B cell (primary cell): ENCODE measurements around the gene NAA80. TPM values are rescaled to one million over a fixed set of nuclear protein-coding genes. Genes with fewer than 3 reads are reported as not detected.

ENCODE experiments used
- ATAC-seq: fragments of 200-7000 bp; cut with Tn5 transposase; one replicate; pipeline ENCODE4 v1.10.0; 2021; ENCODE audit warnings: low read depth, mild to moderate bottlenecking, moderate number of reproducible peaks, moderate library complexity
- CTCF ChIA-PET: fragments of 350-600 bp; sonication (Branson Sonifier 250); formaldehyde crosslinking; loops from one replicate; lab custom pipeline; 2021; ENCODE audit warnings: antibody characterized with exemption, inconsistent platforms; lab: Charles Lee
- POLR2A ChIA-PET: fragments of 350-600 bp; sonication (Branson Sonifier 250); formaldehyde crosslinking; loops from one replicate; lab custom pipeline; 2021; ENCODE audit warnings: antibody characterized with exemption; lab: Charles Lee
- DNase-seq: peaks from one replicate; pipeline ENCODE4 v3.0.0; 2013
- H2AFZ ChIP-seq: 2 replicates; pipeline ENCODE4 v1.6.1; 2012; ENCODE audit warnings: mild to moderate bottlenecking, low read depth, low read length; ENCODE audit not compliant: insufficient read depth, poor library complexity, severe bottlenecking
- H3K27ac ChIP-seq, 2 donors: 1 replicate in 1 of 2; 2 replicates in 1 of 2; pipeline ENCODE4 v1.5.1; 2012 to 2013; ENCODE audit warnings: low read length in 2 of 2, mild to moderate bottlenecking in 2 of 2, moderate library complexity in 1 of 2
- H3K27me3 ChIP-seq, 4 experiments: fragments of 200-600 bp in 1 of 4; sonication (generic) in 1 of 4; replicated peaks in 1 of 4; 1 replicate in 2 of 4; 2 replicates in 2 of 4; pipeline versions ENCODE4 v1.6.1 to v1.7.0; 2013 to 2016; ENCODE audit warnings: low read length in 3 of 4, mild to moderate bottlenecking in 2 of 4, mixed read lengths in 1 of 4, moderate library complexity in 1 of 4; ENCODE audit not compliant: insufficient read depth in 4 of 4, control insufficient read depth in 3 of 4; ENCODE audit errors: control extremely low read depth in 1 of 4
- H3K36me3 ChIP-seq, 2 experiments: replicated peaks in 1 of 2; 1 replicate in 1 of 2; 2 replicates in 1 of 2; pipeline versions ENCODE4 v1.6.1 to v1.7.1; 2013; ENCODE audit warnings: low read length in 1 of 2; ENCODE audit not compliant: insufficient read depth in 2 of 2, control insufficient read depth in 1 of 2; ENCODE audit errors: control extremely low read depth in 1 of 2, extremely low read depth in 1 of 2
- H3K4me1 ChIP-seq, 2 donors: fragments of 200-600 bp in 1 of 2; sonication (generic) in 1 of 2; 1 replicate in 1 of 2; 2 replicates in 1 of 2; pipeline versions ENCODE4 v1.5.1 to v1.6.1; 2013 to 2017; ENCODE audit warnings: low read length in 2 of 2; ENCODE audit not compliant: control insufficient read depth in 2 of 2, insufficient read depth in 2 of 2
- H3K4me2 ChIP-seq: replicated peaks from 2 replicates; pipeline ENCODE3; 2012; ENCODE audit warnings: mild to moderate bottlenecking, low read depth, low read length; ENCODE audit not compliant: poor library complexity, severe bottlenecking
- H3K4me3 ChIP-seq, 5 experiments: fragments of 200-600 bp in 1 of 5; sonication (generic) in 1 of 5; 1 replicate in 3 of 5; 2 replicates in 2 of 5; pipeline versions ENCODE4 v1.5.1 to v1.7.0; 2011 to 2016; ENCODE audit warnings: low read length in 4 of 5, mild to moderate bottlenecking in 4 of 5, low read depth in 2 of 5, control low read depth in 1 of 5, moderate library complexity in 1 of 5; ENCODE audit not compliant: insufficient read depth in 1 of 5; ENCODE audit errors: control extremely low read depth in 1 of 5, extremely low read depth in 1 of 5
- H3K79me2 ChIP-seq: fragments of 200-600 bp; sonication (generic); one replicate; pipeline ENCODE4 v1.6.0; 2016; ENCODE audit warnings: low read length; ENCODE audit not compliant: control insufficient read depth, insufficient read depth
- H3K9ac ChIP-seq: fragments of 200-600 bp; sonication (generic); 2 replicates; pipeline ENCODE4 v1.6.1; 2017; ENCODE audit warnings: mild to moderate bottlenecking, low read length, moderate library complexity
- H3K9me3 ChIP-seq, 3 donors: one replicate each; pipeline versions ENCODE4 v1.6.1 to v1.7.1; 2013; ENCODE audit warnings: low read length in 2 of 3; ENCODE audit not compliant: control insufficient read depth in 2 of 3, insufficient read depth in 1 of 3; ENCODE audit errors: control extremely low read depth in 1 of 3
- H4K20me1 ChIP-seq: 2 replicates; pipeline ENCODE4 v1.6.0; 2012; ENCODE audit warnings: mild to moderate bottlenecking, low read length; ENCODE audit not compliant: insufficient read depth, control insufficient read depth, poor library complexity, severe bottlenecking
- H3K27ac Mint-ChIP-seq: one replicate; pipeline ENCODE4 v1.8.0; 2021; ENCODE audit warnings: mixed read lengths
- H3K27me3 Mint-ChIP-seq: one replicate; pipeline ENCODE4 v1.8.0; 2021; ENCODE audit warnings: mixed read lengths
- H3K4me1 Mint-ChIP-seq: one replicate; pipeline ENCODE4 v1.8.0; 2021; ENCODE audit warnings: mixed read lengths
- H3K4me3 Mint-ChIP-seq: one replicate; pipeline ENCODE4 v1.8.0; 2021; ENCODE audit warnings: mixed read lengths
- H3K9me3 Mint-ChIP-seq: one replicate; pipeline ENCODE4 v1.8.0; 2022; ENCODE audit warnings: mixed read lengths; ENCODE audit not compliant: insufficient read depth
- EZH2 ChIP-seq: IDR thresholded peaks from 2 replicates; pipeline ENCODE4 v1.6.1; 2012; ENCODE audit warnings: borderline replicate concordance, low read depth, mild to moderate bottlenecking, moderate library complexity, low read length; ENCODE audit not compliant: insufficient read depth, poor library complexity, severe bottlenecking
- WGBS: methylation state at CpG from one replicate; pipeline ENCODE4 v1.1.5; 2013; ENCODE audit warnings: missing lambda C conversion rate; ENCODE audit not compliant: insufficient coverage; 5-methylcytosine and 5-hydroxymethylcytosine counted together
- intact Hi-C: fragments of 100-400 bp; cut with micrococcal nuclease; formaldehyde crosslinking; loops from one replicate; pipeline ENCODE4 v1.10.0; 2022
- polyA plus RNA-seq: library from polyadenylated mRNA; depleted of rRNA; stranded (reverse); fragments of >200 nt; gene quantifications from 2 replicates; pipeline ENCODE4 v1.2.3, GENCODE V29; 2012
- total RNA-seq, 2 donors: library from RNA; stranded (reverse); fragments of 120-200 nt in 1 of 2; gene quantifications; 1 replicate in 1 of 2; 2 replicates in 1 of 2; pipeline versions ENCODE4 v1.2.3 to v1.2.4, GENCODE V29; 2013 to 2022
- TF ChIP-seq, protein P1 (sequence below): fragments of 200-600 bp; IDR thresholded peaks from one replicate; pipeline ENCODE4 v1.8.0; 2022; ENCODE audit warnings: antibody characterized with exemption, mild to moderate bottlenecking

Gene NAA80
- total and polyA plus RNA-seq, 2 donors (not counting 1 experiment from before 2014, with no cell fraction given) = 37.8 to 49.0 TPM

DNA sequence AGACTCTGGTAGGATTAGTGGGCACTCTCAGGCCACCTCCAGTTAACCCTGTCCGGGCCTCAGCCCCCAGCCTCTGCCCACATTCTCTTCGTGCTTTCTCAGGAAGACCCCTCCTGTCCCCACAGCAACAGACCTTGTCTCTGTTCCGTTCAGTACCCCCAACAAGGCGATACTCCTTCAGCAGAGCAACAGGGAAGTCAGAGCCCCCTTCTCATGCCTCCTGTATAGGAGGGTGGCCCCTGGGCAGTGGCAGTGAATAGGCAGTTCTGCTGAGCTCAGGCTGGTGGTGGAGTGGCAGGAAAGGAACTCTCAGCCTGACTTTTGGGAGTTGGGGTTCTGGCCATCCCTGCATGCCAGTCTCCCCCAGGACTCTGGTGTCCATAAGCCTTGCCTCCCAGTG, 29.7 kb downstream of the NAA80 start:
- DNase-seq (no peak), ATAC-seq (no peak)
- Histone ChIP-seq H3K4me3 (no peak overlapping the region), H3K79me2 (no peaks in the 10 kb centered on the region), H3K27ac (no peak overlapping the region), H4K20me1 (peaks cover 8% of the 10 kb centered on the region), H3K27me3 (peaks cover 0 to 49% (median 13%) of the 10 kb centered on the region in 4 experiments), H3K4me2 (no peak overlapping the region), H3K4me1 (peaks cover 15 to 19% of the 10 kb centered on the region in 2 donors), H3K9ac (no peak overlapping the region), H3K36me3 (no peaks in the 10 kb centered on the region), H2AFZ (no peak overlapping the region), H3K9me3 (no peaks in the 10 kb centered on the region)
- WGBS = 100% methylated on average over 2 of the region's 4 CpGs
- TF ChIP-seq, protein P1, sequence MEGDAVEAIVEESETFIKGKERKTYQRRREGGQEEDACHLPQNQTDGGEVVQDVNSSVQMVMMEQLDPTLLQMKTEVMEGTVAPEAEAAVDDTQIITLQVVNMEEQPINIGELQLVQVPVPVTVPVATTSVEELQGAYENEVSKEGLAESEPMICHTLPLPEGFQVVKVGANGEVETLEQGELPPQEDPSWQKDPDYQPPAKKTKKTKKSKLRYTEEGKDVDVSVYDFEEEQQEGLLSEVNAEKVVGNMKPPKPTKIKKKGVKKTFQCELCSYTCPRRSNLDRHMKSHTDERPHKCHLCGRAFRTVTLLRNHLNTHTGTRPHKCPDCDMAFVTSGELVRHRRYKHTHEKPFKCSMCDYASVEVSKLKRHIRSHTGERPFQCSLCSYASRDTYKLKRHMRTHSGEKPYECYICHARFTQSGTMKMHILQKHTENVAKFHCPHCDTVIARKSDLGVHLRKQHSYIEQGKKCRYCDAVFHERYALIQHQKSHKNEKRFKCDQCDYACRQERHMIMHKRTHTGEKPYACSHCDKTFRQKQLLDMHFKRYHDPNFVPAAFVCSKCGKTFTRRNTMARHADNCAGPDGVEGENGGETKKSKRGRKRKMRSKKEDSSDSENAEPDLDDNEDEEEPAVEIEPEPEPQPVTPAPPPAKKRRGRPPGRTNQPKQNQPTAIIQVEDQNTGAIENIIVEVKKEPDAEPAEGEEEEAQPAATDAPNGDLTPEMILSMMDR = no peak
- H3K27ac Mint-ChIP-seq = no peak overlapping the region
- no peak overlapping the region for H3K4me3 Mint-ChIP-seq
- intact Hi-C loops = no loop called here
- ChIA-PET CTCF (interaction anchor here (0.6 to 5.5 kb wide), 3 partner anchors 19 to 75 kb away, joined by 3 to 46 read pairs (median 3); partner anchors contain the start of gene GNAT1), POLR2A (no interaction called here)
- no peaks in the 10 kb centered on the region for H3K9me3 Mint-ChIP-seq
- peaks cover 28% of the 10 kb centered on the region for H3K27me3 Mint-ChIP-seq
- H3K4me1 Mint-ChIP-seq = peaks cover 13% of the 10 kb centered on the region

DNA sequence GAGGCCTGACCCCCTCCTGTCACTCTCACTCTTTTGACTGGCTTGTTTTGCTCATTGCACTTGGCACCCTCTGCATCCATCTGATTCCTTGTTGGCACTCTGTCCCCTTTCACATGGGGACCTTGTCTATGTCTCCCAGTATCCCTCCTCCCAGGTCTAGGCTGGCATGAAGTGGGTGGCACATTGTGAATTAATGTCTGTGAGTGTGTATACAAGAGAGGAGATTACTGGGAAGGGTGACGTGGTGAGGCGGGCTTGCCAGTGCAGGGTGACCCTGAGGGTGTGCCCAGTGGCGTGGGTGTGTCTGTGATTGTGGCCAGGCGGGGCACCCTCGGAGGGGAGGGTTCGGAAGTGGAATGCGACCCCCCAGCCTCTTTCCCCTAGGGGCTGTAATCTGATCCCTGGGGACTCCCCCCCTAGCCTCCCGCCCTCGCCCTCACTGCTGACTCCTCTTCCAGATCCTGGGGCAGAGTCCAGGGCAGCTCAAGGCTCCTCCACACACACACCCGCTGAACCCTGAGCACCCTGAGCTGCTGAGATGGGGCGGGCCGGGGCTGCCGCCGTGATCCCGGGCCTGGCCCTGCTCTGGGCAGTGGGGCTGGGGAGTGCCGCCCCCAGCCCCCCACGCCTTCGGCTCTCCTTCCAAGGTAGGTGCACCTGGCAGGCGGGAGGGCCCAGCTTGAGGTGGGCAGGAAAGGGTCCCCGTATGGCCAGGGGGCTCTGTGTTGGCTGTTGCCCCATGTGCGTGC, 30.3 kb downstream of the NAA80 start, which contains the start of gene SEMA3B:
Gene SEMA3B (plus strand): TSS at position 445 of the 749 bp plus-strand sequence. CDS start 94 bp downstream, at position 539.
- Mint-ChIP-seq H3K27me3 (peaks cover 23% of the 10 kb centered on the region), H3K4me1 (peaks cover 7% of the 10 kb centered on the region), H3K9me3 (no peaks in the 10 kb centered on the region), H3K4me3 (no peak within 1 kb of the TSS), H3K27ac (no peak within 1 kb of the TSS)
- H3K27ac ChIP-seq = no peak within 1 kb of the TSS
- H3K4me3 ChIP-seq = no peak within 1 kb of the TSS
- no peaks in the 10 kb centered on the region for H3K36me3 ChIP-seq
- DNase-seq = no peak
- peaks cover 0 to 43% (median 8%) of the 10 kb centered on the region in 4 experiments for H3K27me3 ChIP-seq
- no peak for ATAC-seq
- 94% methylated on average over 18 of the region's 21 CpGs for WGBS
- intact Hi-C loops = no loop called here
- no peak within 1 kb of the TSS for H3K9ac ChIP-seq
- H3K4me1 ChIP-seq = peaks cover 9 to 13% of the 10 kb centered on the region in 2 donors
- H3K79me2 ChIP-seq = no peaks in the 10 kb centered on the region
- H3K4me2 ChIP-seq = no peak within 1 kb of the TSS
- no peak within 1 kb of the TSS for H2AFZ ChIP-seq
- H4K20me1 ChIP-seq = peaks cover 3% of the 10 kb centered on the region
- TF ChIP-seq EZH2 = no peak
- TF ChIP-seq, protein P1 = no peak
- POLR2A ChIA-PET = no interaction called here
- no peaks in the 10 kb centered on the region for H3K9me3 ChIP-seq
- CTCF ChIA-PET = interaction anchor here (0.6 to 5.5 kb wide), 4 partner anchors 19 to 75 kb away, joined by 3 to 46 read pairs (median 8); partner anchors contain the start of gene GNAT1
